Calu3 (cell line): Measurements from ENCODE around the gene EFCC1. TPM values are rescaled to one million over a fixed set of nuclear protein-coding genes. Genes with fewer than 3 reads are reported as not detected.

ENCODE experiments used
- BruUV-seq: library from RNA; stranded (reverse); fragments of 400-500 nt; replicated peaks from 2 replicates; lab custom pipeline; 2021; lab: Mats Ljungman, UMichigan
- CTCF ChIA-PET: fragments of 300-600 bp; sonication (Branson Sonifier 250); formaldehyde crosslinking; loops from one replicate; lab custom pipeline; 2022; ENCODE audit warnings: antibody characterized with exemption; lab: Charles Lee
- DNase-seq: peaks from one replicate; pipeline ENCODE4 v3.0.0; 2022
- H3K27ac Mint-ChIP-seq: one replicate; pipeline ENCODE4 v1.8.0; 2022; ENCODE audit warnings: mixed read lengths; ENCODE audit not compliant: unreplicated experiment
- H3K27me3 Mint-ChIP-seq: one replicate; pipeline ENCODE4 v1.8.0; 2022; ENCODE audit warnings: mixed read lengths; ENCODE audit not compliant: unreplicated experiment
- H3K36me3 Mint-ChIP-seq: one replicate; pipeline ENCODE4 v1.8.0; 2022; ENCODE audit warnings: mild to moderate bottlenecking, moderate library complexity, mixed read lengths; ENCODE audit not compliant: insufficient read depth, unreplicated experiment
- H3K4me1 Mint-ChIP-seq: one replicate; pipeline ENCODE4 v1.8.0; 2022; ENCODE audit warnings: mild to moderate bottlenecking, low read depth, mixed read lengths; ENCODE audit not compliant: unreplicated experiment
- H3K4me3 Mint-ChIP-seq: one replicate; pipeline ENCODE4 v1.8.0; 2022; ENCODE audit warnings: mild to moderate bottlenecking, low read depth, moderate library complexity, mixed read lengths; ENCODE audit not compliant: unreplicated experiment
- H3K9me3 Mint-ChIP-seq: one replicate; pipeline ENCODE4 v1.8.0; 2022; ENCODE audit warnings: low read depth, mixed read lengths; ENCODE audit not compliant: unreplicated experiment
- CTCF ChIP-seq: fragments of 200-600 bp; IDR thresholded peaks from one replicate; pipeline ENCODE4 v1.8.0; 2022; ENCODE audit warnings: antibody characterized with exemption; ENCODE audit not compliant: unreplicated experiment
- intact Hi-C: fragments of 100-400 bp; cut with micrococcal nuclease; formaldehyde crosslinking; loops from one replicate; pipeline ENCODE4 v1.10.0; 2022; ENCODE audit not compliant: unreplicated experiment
- total RNA-seq: library from RNA; stranded (reverse); gene quantifications from 2 replicates; pipeline ENCODE4 v1.2.3, GENCODE V29; 2022

The EFCC1 gene
- total RNA-seq, 1 experiment from 2014 or later = not detected

- Mint-ChIP-seq H3K4me1 (peaks cover 7% of the 10 kb centered on the region), H3K27me3 (peaks cover 75% of the 10 kb centered on the region), H3K9me3 (no peaks in the 10 kb centered on the region), H3K36me3 (no peaks in the 10 kb centered on the region), H3K4me3 (no peak overlapping the region), H3K27ac (no peak overlapping the region)
- intact Hi-C loops = no loop called here
- no TSS peak for BruUV-seq
- DNase-seq = no peak
- CTCF ChIA-PET = no interaction called here
- TF ChIP-seq CTCF = no peak
Observed at GRCh38 chr3:129019266-129019665, 18.2 kb downstream of the EFCC1 start.

GRCh38 chr3:129020691-129021090 lies 19.6 kb downstream of the EFCC1 start:
- Mint-ChIP-seq H3K9me3 (no peaks in the 10 kb centered on the region), H3K27me3 (peaks cover 77% of the 10 kb centered on the region), H3K36me3 (no peaks in the 10 kb centered on the region), H3K4me3 (no peak overlapping the region), H3K27ac (no peak overlapping the region), H3K4me1 (peaks cover 6% of the 10 kb centered on the region)
- no peak for DNase-seq
- CTCF ChIA-PET = no interaction called here
- BruUV-seq = no TSS peak
- no peak for TF ChIP-seq CTCF
- intact Hi-C loops = loop anchor here (5.0 to 10.0 kb wide), 2 partner anchors 74 to 227 kb away; partner anchors contain the start of gene COPG1

GRCh38 chr3:129021140-129021551 lies 20.0 kb downstream of the EFCC1 start:
- Mint-ChIP-seq H3K27ac (no peak overlapping the region), H3K4me1 (peaks cover 2% of the 10 kb centered on the region), H3K4me3 (no peak overlapping the region), H3K9me3 (no peaks in the 10 kb centered on the region), H3K36me3 (no peaks in the 10 kb centered on the region), H3K27me3 (peaks cover 82% of the 10 kb centered on the region)
- intact Hi-C loops = loop anchor here (5.0 to 10.0 kb wide), 2 partner anchors 74 to 226 kb away; partner anchors contain the start of gene COPG1
- no peak for DNase-seq
- BruUV-seq = no TSS peak
- CTCF ChIA-PET = interaction anchor here (2.0 kb wide), 1 partner anchor 51 kb away, joined by 6 read pairs; no protein-coding TSS in a partner anchor
- TF ChIP-seq CTCF = no peak

- peaks cover 4% of the 10 kb centered on the region for H3K36me3 Mint-ChIP-seq
- BruUV-seq = no TSS peak
- H3K27ac Mint-ChIP-seq = no peak overlapping the region
- no peaks in the 10 kb centered on the region for H3K9me3 Mint-ChIP-seq
- DNase-seq = no peak
- TF ChIP-seq CTCF = no peak
- CTCF ChIA-PET = interaction anchor here (0.5 to 2.0 kb wide), 4 partner anchors 41 to 476 kb away, joined by 3 to 6 read pairs (median 4); no protein-coding TSS in a partner anchor
- peaks cover 91% of the 10 kb centered on the region for H3K27me3 Mint-ChIP-seq
- H3K4me1 Mint-ChIP-seq = peaks cover 8% of the 10 kb centered on the region
- intact Hi-C loops = loop anchor here (5.0 to 10.0 kb wide), 2 partner anchors 72 to 225 kb away; partner anchors contain the start of gene COPG1
- H3K4me3 Mint-ChIP-seq = no peak overlapping the region
Observed at GRCh38 chr3:129022114-129023007, 21.3 kb downstream of the EFCC1 start.
